Hindlimb muscle (tissue), 1 donor: ENCODE data around the gene FAM114A2. TPM values are rescaled to one million over a fixed set of nuclear protein-coding genes. Genes with fewer than 3 reads are reported as not detected.
A peak's percentile ranks its signal among the peaks of the same experiment; 100 is the strongest.
"Not testable (repeated sequence)": the region's sequence is repeated elsewhere in the genome, so short reads cannot be mapped to it uniquely, and the experiment has no call there.

ENCODE experiments used
- DNase-seq: peaks from one replicate; pipeline ENCODE4 v3.0.0-alpha.2; 2013
- polyA plus RNA-seq: library from polyadenylated mRNA; unstranded; fragments of 120-200 nt; gene quantifications from one replicate; pipeline ENCODE4 v1.2.1, GENCODE V29; 2013; ENCODE audit not compliant: insufficient read length

The FAM114A2 gene
- 16.0 TPM for polyA plus RNA-seq

- DNase-seq: peak; percentile 87
Measured at GRCh38 chr5:154038707-154039457, at the start of gene FAM114A2, which contains the start of gene MFAP3. Gene FAM114A2, minus strand, starts transcription at chr5:154038910. Its CDS starts 3,957 bp downstream, at chr5:154034953. Gene MFAP3, plus strand, starts transcription at chr5:154038967. Its CDS starts 10,756 bp downstream, at chr5:154049723.

GRCh38 chr5:154087260-154087659 lies 48.5 kb upstream of the FAM114A2 start:
- no peak for DNase-seq

- DNase-seq: peak; percentile 62
Measured at GRCh38 chr5:154086641-154087040, 47.9 kb upstream of the FAM114A2 start.

- DNase-seq: no peak
Measured at GRCh38 chr5:154086146-154086545, 47.4 kb upstream of the FAM114A2 start.

GRCh38 chr5:154084062-154084639 lies 45.4 kb upstream of the FAM114A2 start:
- no peak for DNase-seq

GRCh38 chr5:154081246-154081645 lies 42.5 kb upstream of the FAM114A2 start:
- no peak for DNase-seq

GRCh38 chr5:154078272-154078671 lies 39.6 kb upstream of the FAM114A2 start:
- DNase-seq: no peak

- no peak for DNase-seq
Measured at GRCh38 chr5:154077696-154078095, 39.0 kb upstream of the FAM114A2 start.

- DNase-seq: no peak
Measured at GRCh38 chr5:154076240-154076922, 37.7 kb upstream of the FAM114A2 start.

- DNase-seq: peak; percentile 81
Measured at GRCh38 chr5:154072414-154073171, 33.9 kb upstream of the FAM114A2 start.

- DNase-seq: no peak
Measured at GRCh38 chr5:154071799-154072413, 33.2 kb upstream of the FAM114A2 start.

- DNase-seq: not testable (repeated sequence)
Measured at GRCh38 chr5:154069854-154070253, 31.1 kb upstream of the FAM114A2 start.

GRCh38 chr5:154065971-154066370 lies 27.3 kb upstream of the FAM114A2 start:
- DNase-seq: no peak

- no peak for DNase-seq
Measured at GRCh38 chr5:154063372-154063771, 24.7 kb upstream of the FAM114A2 start.

- no peak for DNase-seq
Measured at GRCh38 chr5:154060606-154061005, 21.9 kb upstream of the FAM114A2 start.

GRCh38 chr5:154059583-154059982 lies 20.9 kb upstream of the FAM114A2 start:
- no peak for DNase-seq

GRCh38 chr5:154059039-154059430 lies 20.3 kb upstream of the FAM114A2 start:
- DNase-seq: no peak

- no peak for DNase-seq
Measured at GRCh38 chr5:154058055-154059038, 19.6 kb upstream of the FAM114A2 start.

GRCh38 chr5:154055201-154055600 lies 16.5 kb upstream of the FAM114A2 start:
- no peak for DNase-seq

- no peak for DNase-seq
Measured at GRCh38 chr5:154053468-154053867, 14.8 kb upstream of the FAM114A2 start.

- DNase-seq: no peak
Measured at GRCh38 chr5:154049636-154050035, 10.9 kb upstream of the FAM114A2 start.
